ENCODE measurements around the gene C19orf44.
"Not testable (repeated sequence)": the region's sequence is repeated elsewhere in the genome, so short reads cannot be mapped to it uniquely, and the experiment has no call there.

Gene C19orf44

GRCh38 chr19:16476401-16476800 is 19.8 kb upstream of the C19orf44 start:
- no peak overlapping the region for H3K4me3 ChIP-seq (IDR thresholded peaks at IDR 0.05; ENCODE audit: insufficient read depth, low read depth, low read length)
- no peaks in the 10 kb centered on the region for H3K36me3 ChIP-seq (ENCODE audit: insufficient read depth)
- H3K27ac ChIP-seq: no peak overlapping the region
- H3K27me3 ChIP-seq (ENCODE audit: insufficient read depth, low read depth): no peaks in the 10 kb centered on the region
- H3K79me2 ChIP-seq (ENCODE audit: insufficient read depth, low read depth): no peaks in the 10 kb centered on the region
- H3K4me2 ChIP-seq: no peak overlapping the region
- no peak for TF ChIP-seq CTCF (conservative IDR thresholded peaks at IDR 0.05; ENCODE audit: low read depth, low read length)
- H2AFZ ChIP-seq (ENCODE audit: low read depth): no peak overlapping the region
- H3K4me1 ChIP-seq (ENCODE audit: low read depth, poor library complexity, severe bottlenecking): peaks cover 4% of the 10 kb centered on the region
- no peak overlapping the region for H3K9ac ChIP-seq
- no peaks in the 10 kb centered on the region for H4K20me1 ChIP-seq (ENCODE audit: insufficient read depth)

DNA sequence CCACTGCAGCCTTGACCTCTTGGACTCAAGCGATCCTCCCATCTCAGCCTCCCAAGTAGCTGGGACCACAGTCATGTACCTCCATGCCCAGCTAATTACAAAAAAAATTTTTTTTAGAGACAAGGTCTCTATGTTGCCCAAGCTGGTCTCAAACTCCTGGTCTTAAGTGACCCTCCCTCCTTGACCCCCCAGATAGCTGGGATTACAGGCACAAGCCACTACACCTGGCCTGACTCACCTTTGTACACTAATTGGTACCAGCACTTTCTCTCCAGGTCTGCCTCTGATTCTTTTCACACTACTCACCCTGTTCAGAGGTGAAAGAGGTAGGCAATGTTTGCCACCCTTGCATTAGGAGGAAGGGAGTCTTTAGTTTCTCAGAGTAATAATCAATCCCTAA is 18.9 kb upstream of the C19orf44 start:
- Histone ChIP-seq H3K27ac (no peak overlapping the region), H3K9ac (no peak overlapping the region), H3K4me3 (IDR thresholded peaks at IDR 0.05; ENCODE audit: insufficient read depth, low read depth, low read length) (no peak overlapping the region), H3K4me2 (no peak overlapping the region), H3K4me1 (ENCODE audit: low read depth, poor library complexity, severe bottlenecking) (peaks cover 3% of the 10 kb centered on the region), H2AFZ (ENCODE audit: low read depth) (no peak overlapping the region), H3K79me2 (ENCODE audit: insufficient read depth, low read depth) (no peaks in the 10 kb centered on the region), H3K36me3 (ENCODE audit: insufficient read depth) (no peaks in the 10 kb centered on the region), H3K27me3 (ENCODE audit: insufficient read depth, low read depth) (no peaks in the 10 kb centered on the region), H4K20me1 (ENCODE audit: insufficient read depth) (no peaks in the 10 kb centered on the region)
- no peak for TF ChIP-seq CTCF (conservative IDR thresholded peaks at IDR 0.05; ENCODE audit: low read depth, low read length)

DNA sequence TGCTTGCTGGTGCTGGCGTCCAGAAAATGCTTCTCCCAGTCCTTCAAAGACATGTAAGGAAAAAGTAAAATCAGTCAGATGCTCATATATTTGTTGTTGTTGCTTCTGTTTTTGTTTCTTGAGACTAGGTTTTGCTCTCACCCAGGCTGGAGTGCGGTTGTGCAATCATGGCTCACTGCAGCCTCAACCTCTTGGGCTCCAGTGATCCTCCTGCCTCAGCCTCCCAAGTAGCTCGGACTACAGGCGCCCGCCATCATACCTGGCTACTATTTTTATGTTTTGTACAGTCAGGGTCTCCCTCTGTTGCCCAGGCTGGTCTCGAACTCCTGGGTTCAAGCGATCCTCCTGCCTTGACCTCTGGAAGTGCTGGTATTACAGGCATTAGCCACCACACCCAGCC is 13.4 kb upstream of the C19orf44 start:
- Histone ChIP-seq H3K36me3 (ENCODE audit: insufficient read depth) (no peaks in the 10 kb centered on the region), H3K4me1 (ENCODE audit: low read depth, poor library complexity, severe bottlenecking) (no peaks in the 10 kb centered on the region), H3K4me2 (no peak overlapping the region), H3K9ac (no peak overlapping the region), H3K27ac (no peak overlapping the region), H4K20me1 (ENCODE audit: insufficient read depth) (no peaks in the 10 kb centered on the region), H3K79me2 (ENCODE audit: insufficient read depth, low read depth) (no peaks in the 10 kb centered on the region), H3K4me3 (IDR thresholded peaks at IDR 0.05; ENCODE audit: insufficient read depth, low read depth, low read length) (no peak overlapping the region), H3K27me3 (ENCODE audit: insufficient read depth, low read depth) (no peaks in the 10 kb centered on the region), H2AFZ (ENCODE audit: low read depth) (no peak overlapping the region)
- TF ChIP-seq CTCF (conservative IDR thresholded peaks at IDR 0.05; ENCODE audit: low read depth, low read length): no peak

GRCh38 chr19:16486476-16486875 is 9.7 kb upstream of the C19orf44 start:
- not testable (repeated sequence) for H3K4me1 ChIP-seq (ENCODE audit: low read depth, poor library complexity, severe bottlenecking)

GRCh38 chr19:16496613-16496983 is 404 bp downstream of the C19orf44 start:
- Histone ChIP-seq H3K27me3 (ENCODE audit: insufficient read depth, low read depth) (no peaks in the 10 kb centered on the region), H3K4me2 (peak overlapping the region; percentile 94), H3K9ac (no peak overlapping the region; the same call in 1 of the 2 replicates), H3K4me3 (IDR thresholded peaks at IDR 0.05; ENCODE audit: insufficient read depth, low read depth, low read length) (no peak overlapping the region), H3K27ac (no peak overlapping the region), H3K79me2 (ENCODE audit: insufficient read depth, low read depth) (no peaks in the 10 kb centered on the region), H3K36me3 (ENCODE audit: insufficient read depth) (no peaks in the 10 kb centered on the region), H2AFZ (ENCODE audit: low read depth) (peak overlapping the region; percentile 64; the same call in 1 of the 2 replicates), H4K20me1 (ENCODE audit: insufficient read depth) (no peaks in the 10 kb centered on the region), H3K4me1 (ENCODE audit: low read depth, poor library complexity, severe bottlenecking) (peaks cover 5% of the 10 kb centered on the region)
- TF ChIP-seq CTCF (conservative IDR thresholded peaks at IDR 0.05; ENCODE audit: low read depth, low read length): no peak

More at GRCh38 chr19:16486476-16486875, 9.7 kb upstream of the C19orf44 start:
- not testable (repeated sequence) for H3K4me3 ChIP-seq (IDR thresholded peaks at IDR 0.05; ENCODE audit: insufficient read depth, low read depth, low read length); H3K4me2 ChIP-seq; H3K9ac ChIP-seq; H3K79me2 ChIP-seq (ENCODE audit: insufficient read depth, low read depth); H3K27ac ChIP-seq; H3K36me3 ChIP-seq (ENCODE audit: insufficient read depth); H4K20me1 ChIP-seq (ENCODE audit: insufficient read depth); H2AFZ ChIP-seq (ENCODE audit: low read depth); H3K27me3 ChIP-seq (ENCODE audit: insufficient read depth, low read depth)

Data from KMS-11 (cell line).